Pancreas (tissue), 10 donors: ENCODE results near the gene HOMER2. TPM values are rescaled to one million over a fixed set of nuclear protein-coding genes. Genes with fewer than 3 reads are reported as not detected.
A peak's percentile ranks its signal among the peaks of the same experiment; 100 is the strongest.

Experiments used
- ATAC-seq, 4 donors: fragments of 200-7000 bp; cut with Tn5 transposase; one replicate each; pipeline versions ENCODE4 v1.8.0 to v1.9.1; 2020; ENCODE audit warnings: mild to moderate bottlenecking in 4 of 4, moderate library complexity in 4 of 4
- DNase-seq, 6 donors: peaks; one replicate each; pipeline ENCODE4 v3.0.0-alpha.2; 2020
- FAIRE-seq: peaks from 2 replicates; lab custom pipeline; 2012; peaks lifted over from hg19 to GRCh38; lab: Jason Lieb, UNC
- H3K27ac ChIP-seq, 4 donors: fragments of 200-600 bp; sonication (generic); 1 replicate in 3 of 4; 2 replicates in 1 of 4; pipeline versions ENCODE4 v1.5.0 to v1.8.0; 2020
- H3K27me3 ChIP-seq, 4 donors: fragments of 200-600 bp; one replicate each; pipeline ENCODE4 v1.8.0; 2021
- H3K36me3 ChIP-seq, 3 donors: fragments of 200-600 bp; sonication (generic) in 1 of 3; one replicate each; pipeline versions ENCODE4 v1.5.0 to v1.8.0; 2020 to 2021
- H3K4me1 ChIP-seq, 3 donors: fragments of 200-600 bp; one replicate each; pipeline ENCODE4 v1.8.0; 2021
- H3K4me3 ChIP-seq, 4 donors: fragments of 200-600 bp; sonication (generic) in 2 of 4; one replicate each; pipeline versions ENCODE4 v1.5.0 to v1.8.0; 2020 to 2021
- H3K9me3 ChIP-seq, 4 donors: fragments of 200-600 bp; one replicate each; pipeline ENCODE4 v1.8.0; 2021
- WGBS, 2 donors: extraction: QIAGEN DNeasy Blood & Tissue Kit; methylation state at CpG; one replicate each; pipeline ENCODE4 v1.1.7; 2013; 5-methylcytosine and 5-hydroxymethylcytosine counted together
- intact Hi-C, 3 donors: fragments of 100-400 bp; cut with DNase I; formaldehyde crosslinking; loops; one replicate each; pipeline versions ENCODE4 v1.11.1 to v1.14.2; 2022
- polyA plus RNA-seq, 2 donors: library from polyadenylated mRNA; stranded (reverse); fragments of 200-250 nt; gene quantifications; one replicate each; pipeline ENCODE4 v1.2.3, GENCODE V29; 2013
- total RNA-seq, 6 donors: library from RNA; stranded (reverse); fragmentation: NEBNext Ultra II Directional in 4 of 6; extraction: Animal tissue kit (Norgen Biotek cat#: 25700) in 4 of 6; gene quantifications; one replicate each; pipeline versions ENCODE4 v1.2.1 to v1.2.4, GENCODE V29; 2021 to 2023
- TF ChIP-seq, protein P1 (sequence below), 4 donors: fragments of 200-600 bp; sonication (generic) in 3 of 4; IDR thresholded peaks; one replicate each; pipeline versions ENCODE4 v1.5.0 to v1.8.0; 2021; ENCODE audit warnings: antibody characterized with exemption in 4 of 4
- donor health status: healthy with polysubstance abuse.
- donor health status: DM: no; HTN: no; CAD: no; lungs with moderate emphysema.
- donor health status: DM: no; HTN: no; CAD: no.
- donor health status: control.
- donor health status: control.
- donor health status: Bipolar disorder and iron deficiency.
- donor health status: DM: yes; HTN: yes; CAD: no.
- donor health status: DM: no; HTN: no; CAD: no.
- donor health status: DM: no; HTN: no; CAD: no.
- donor health status: DM: yes; HTN: yes; CAD: no.

The HOMER2 gene
- total and polyA plus RNA-seq, 8 donors = 76.8 to 180 (median 139) TPM

- H3K36me3 ChIP-seq = peaks cover 0 to 4% (median 4%) of the 10 kb centered on the region in 3 donors
- H3K27me3 ChIP-seq = no peaks in the 10 kb centered on the region
- no peak for DNase-seq
- FAIRE-seq = no peak
- no peaks in the 10 kb centered on the region for H3K9me3 ChIP-seq
- H3K27ac ChIP-seq = peak overlapping the region in 2 of 4 donors; percentile 96 to 99
- intact Hi-C loops = no loop called here
- no peak for ATAC-seq
- 75 to 83% methylated on average over 11 of the region's 11 CpGs for WGBS, 2 donors
- TF ChIP-seq, protein P1, sequence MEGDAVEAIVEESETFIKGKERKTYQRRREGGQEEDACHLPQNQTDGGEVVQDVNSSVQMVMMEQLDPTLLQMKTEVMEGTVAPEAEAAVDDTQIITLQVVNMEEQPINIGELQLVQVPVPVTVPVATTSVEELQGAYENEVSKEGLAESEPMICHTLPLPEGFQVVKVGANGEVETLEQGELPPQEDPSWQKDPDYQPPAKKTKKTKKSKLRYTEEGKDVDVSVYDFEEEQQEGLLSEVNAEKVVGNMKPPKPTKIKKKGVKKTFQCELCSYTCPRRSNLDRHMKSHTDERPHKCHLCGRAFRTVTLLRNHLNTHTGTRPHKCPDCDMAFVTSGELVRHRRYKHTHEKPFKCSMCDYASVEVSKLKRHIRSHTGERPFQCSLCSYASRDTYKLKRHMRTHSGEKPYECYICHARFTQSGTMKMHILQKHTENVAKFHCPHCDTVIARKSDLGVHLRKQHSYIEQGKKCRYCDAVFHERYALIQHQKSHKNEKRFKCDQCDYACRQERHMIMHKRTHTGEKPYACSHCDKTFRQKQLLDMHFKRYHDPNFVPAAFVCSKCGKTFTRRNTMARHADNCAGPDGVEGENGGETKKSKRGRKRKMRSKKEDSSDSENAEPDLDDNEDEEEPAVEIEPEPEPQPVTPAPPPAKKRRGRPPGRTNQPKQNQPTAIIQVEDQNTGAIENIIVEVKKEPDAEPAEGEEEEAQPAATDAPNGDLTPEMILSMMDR (IDR thresholded peaks at IDR 0.05) = no peak
- H3K4me1 ChIP-seq = peaks cover 6 to 16% (median 9%) of the 10 kb centered on the region in 3 donors
- H3K4me3 ChIP-seq = no peak overlapping the region
Measured at GRCh38 chr15:82807920-82808633, 144.4 kb downstream of the HOMER2 start.

DNA sequence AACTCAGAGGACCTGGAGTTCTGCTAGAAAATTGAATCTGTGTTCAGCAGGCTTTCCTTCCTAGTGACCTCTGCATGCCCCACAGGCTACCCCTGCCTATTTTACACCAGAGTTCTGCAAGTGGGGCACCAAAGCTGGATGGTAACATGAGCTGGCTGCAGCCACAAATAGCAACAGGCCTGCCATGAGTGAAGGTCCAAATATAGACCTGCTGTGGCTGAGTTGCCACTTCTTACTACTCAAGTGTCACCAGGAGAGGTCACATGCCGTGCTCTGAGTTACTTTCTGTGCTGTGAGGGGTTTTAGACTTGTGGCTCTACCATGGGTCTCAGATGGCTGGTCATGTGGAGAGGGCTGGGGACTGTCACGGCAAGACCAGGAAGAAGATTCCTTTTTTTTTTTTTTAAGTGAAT lies 146.5 kb downstream of the HOMER2 start, which contains the start of gene FSD2:
FSD2 (minus strand) TSS at position 76 of the 413 bp plus-strand sequence. CDS start 18,679 bp downstream, outside the sequence.
- ATAC-seq (no peak), DNase-seq (no peak), FAIRE-seq (no peak)
- intact Hi-C loops = no loop called here
- 83 to 90% methylated on average over 2 of the region's 2 CpGs for WGBS, 2 donors
- H3K27me3 ChIP-seq = no peaks in the 10 kb centered on the region
- H3K27ac ChIP-seq = no peak within 1 kb of the TSS
- H3K4me1 ChIP-seq = no peaks in the 10 kb centered on the region
- no peak within 1 kb of the TSS for H3K4me3 ChIP-seq
- no peaks in the 10 kb centered on the region for H3K36me3 ChIP-seq
- TF ChIP-seq, protein P1 (IDR thresholded peaks at IDR 0.05) = no peak
- H3K9me3 ChIP-seq = no peaks in the 10 kb centered on the region

- DNase-seq = no peak
- WGBS, 2 donors = 10 to 11% methylated on average over 1 of the region's 1 CpG
- FAIRE-seq = no peak
- no peak for ATAC-seq
- TF ChIP-seq, protein P1 (IDR thresholded peaks at IDR 0.05) = no peak
- Histone ChIP-seq H3K27me3 (no peaks in the 10 kb centered on the region), H3K27ac (no peak overlapping the region), H3K36me3 (no peaks in the 10 kb centered on the region), H3K4me1 (no peaks in the 10 kb centered on the region), H3K9me3 (no peaks in the 10 kb centered on the region), H3K4me3 (no peak overlapping the region)
- intact Hi-C loops = no loop called here
Measured at GRCh38 chr15:82804575-82804949, 148.0 kb downstream of the HOMER2 start.

DNA sequence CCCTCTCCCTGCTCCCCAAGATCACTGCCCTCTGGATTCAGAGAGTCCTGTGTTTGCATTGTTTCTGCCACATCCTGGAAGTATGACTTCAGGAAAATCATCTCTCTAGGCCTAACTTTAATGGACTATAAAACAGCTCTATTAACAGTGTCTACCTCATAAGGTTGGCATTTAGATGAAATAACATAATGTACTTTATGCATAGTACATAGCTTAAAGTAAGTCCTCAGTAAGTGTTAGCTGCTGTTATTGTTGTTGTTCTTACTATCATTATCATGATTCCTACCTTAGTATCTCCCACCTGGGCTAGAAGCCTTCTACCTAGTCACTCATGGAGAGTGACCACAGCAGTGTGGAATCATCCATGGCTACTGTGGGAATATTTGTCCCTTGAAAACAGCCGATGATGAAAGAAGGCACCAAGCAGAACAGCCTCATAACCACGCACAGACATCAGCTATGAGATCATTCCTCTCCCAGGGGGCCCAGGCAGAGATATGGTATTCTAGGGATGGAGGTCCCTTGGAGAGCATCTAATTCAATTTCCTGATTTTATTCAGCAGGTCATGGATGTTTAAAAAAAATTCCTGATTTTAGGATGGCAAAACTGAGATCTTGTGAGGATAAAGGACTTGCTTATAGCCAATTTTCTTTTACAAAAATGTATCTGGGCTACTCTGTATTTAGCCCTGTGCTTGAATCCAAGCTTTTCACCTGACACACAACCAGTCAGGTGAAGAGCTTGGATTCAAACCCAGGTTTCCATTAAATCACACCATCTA lies 148.5 kb downstream of the HOMER2 start:
- FAIRE-seq (no peak), ATAC-seq (no peak), DNase-seq (no peak)
- Histone ChIP-seq H3K4me1 (no peaks in the 10 kb centered on the region), H3K9me3 (no peaks in the 10 kb centered on the region), H3K27me3 (no peaks in the 10 kb centered on the region), H3K36me3 (no peaks in the 10 kb centered on the region), H3K4me3 (no peak overlapping the region), H3K27ac (no peak overlapping the region)
- TF ChIP-seq, protein P1 (IDR thresholded peaks at IDR 0.05) = no peak
- intact Hi-C loops = no loop called here
- 71 to 78% methylated on average over 2 of the region's 2 CpGs for WGBS, 2 donors
